NCI-H1105 (cell line): ENCODE measurements around the gene GET3.
"Not testable (repeated sequence)": the region's sequence is repeated elsewhere in the genome, so short reads cannot be mapped to it uniquely, and the experiment has no call there.

Experiments used
- DNase-seq: peaks from one replicate; lab custom pipeline; 2025; lab: John Stamatoyannopoulos, UW

Gene GET3

DNA sequence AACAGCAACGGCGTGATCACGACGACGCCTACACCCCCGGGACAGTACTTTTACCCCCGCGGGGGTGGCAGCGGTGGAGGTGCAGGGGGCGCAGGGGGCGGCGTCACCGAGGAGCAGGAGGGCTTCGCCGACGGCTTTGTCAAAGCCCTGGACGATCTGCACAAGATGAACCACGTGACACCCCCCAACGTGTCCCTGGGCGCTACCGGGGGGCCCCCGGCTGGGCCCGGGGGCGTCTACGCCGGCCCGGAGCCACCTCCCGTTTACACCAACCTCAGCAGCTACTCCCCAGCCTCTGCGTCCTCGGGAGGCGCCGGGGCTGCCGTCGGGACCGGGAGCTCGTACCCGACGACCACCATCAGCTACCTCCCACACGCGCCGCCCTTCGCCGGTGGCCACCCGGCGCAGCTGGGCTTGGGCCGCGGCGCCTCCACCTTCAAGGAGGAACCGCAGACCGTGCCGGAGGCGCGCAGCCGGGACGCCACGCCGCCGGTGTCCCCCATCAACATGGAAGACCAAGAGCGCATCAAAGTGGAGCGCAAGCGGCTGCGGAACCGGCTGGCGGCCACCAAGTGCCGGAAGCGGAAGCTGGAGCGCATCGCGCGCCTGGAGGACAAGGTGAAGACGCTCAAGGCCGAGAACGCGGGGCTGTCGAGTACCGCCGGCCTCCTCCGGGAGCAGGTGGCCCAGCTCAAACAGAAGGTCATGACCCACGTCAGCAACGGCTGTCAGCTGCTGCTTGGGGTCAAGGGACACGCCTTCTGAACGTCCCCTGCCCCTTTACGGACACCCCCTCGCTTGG is 55.0 kb downstream of the GET3 start:
- DNase-seq, result peak; percentile 65

DNA sequence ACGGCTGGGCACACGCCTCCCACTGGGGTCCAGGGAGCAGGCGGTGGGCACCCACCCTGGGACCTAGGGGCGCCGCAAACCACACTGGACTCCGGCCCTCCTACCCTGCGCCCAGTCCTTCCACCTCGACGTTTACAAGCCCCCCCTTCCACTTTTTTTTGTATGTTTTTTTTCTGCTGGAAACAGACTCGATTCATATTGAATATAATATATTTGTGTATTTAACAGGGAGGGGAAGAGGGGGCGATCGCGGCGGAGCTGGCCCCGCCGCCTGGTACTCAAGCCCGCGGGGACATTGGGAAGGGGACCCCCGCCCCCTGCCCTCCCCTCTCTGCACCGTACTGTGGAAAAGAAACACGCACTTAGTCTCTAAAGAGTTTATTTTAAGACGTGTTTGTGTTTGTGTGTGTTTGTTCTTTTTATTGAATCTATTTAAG is 55.6 kb downstream of the GET3 start:
- no peak for DNase-seq

- DNase-seq, result peak; percentile 89
Measured at GRCh38 chr19:12793290-12794195, 56.2 kb downstream of the GET3 start.

- DNase-seq, result no peak
Measured at GRCh38 chr19:12794196-12794941, 57.1 kb downstream of the GET3 start.

DNA sequence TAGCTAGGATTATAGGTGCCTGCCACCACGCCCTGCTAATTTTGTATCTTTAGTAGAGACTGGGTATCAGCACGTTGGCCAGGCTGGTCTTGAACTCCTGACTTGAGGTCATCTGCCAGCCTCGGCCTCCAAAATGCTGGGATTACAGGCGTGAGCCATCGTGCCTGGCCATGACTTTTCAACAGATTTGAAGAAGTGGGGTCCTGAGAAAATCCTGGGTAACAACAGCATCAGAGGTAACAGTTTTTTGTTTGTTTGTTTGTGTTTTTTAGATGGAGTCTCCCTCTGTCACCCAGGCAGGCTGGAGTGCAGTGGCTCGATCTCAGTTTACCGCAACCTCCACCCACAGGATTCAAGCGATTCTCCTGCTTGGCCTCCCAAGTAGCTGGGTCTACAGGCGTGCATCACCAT is 57.7 kb downstream of the GET3 start:
- DNase-seq, result no peak

- peak; percentile 76 for DNase-seq
Measured at GRCh38 chr19:12796146-12797071, 59.1 kb downstream of the GET3 start.

GRCh38 chr19:12797141-12797587 is 59.9 kb downstream of the GET3 start:
- no peak for DNase-seq

DNA sequence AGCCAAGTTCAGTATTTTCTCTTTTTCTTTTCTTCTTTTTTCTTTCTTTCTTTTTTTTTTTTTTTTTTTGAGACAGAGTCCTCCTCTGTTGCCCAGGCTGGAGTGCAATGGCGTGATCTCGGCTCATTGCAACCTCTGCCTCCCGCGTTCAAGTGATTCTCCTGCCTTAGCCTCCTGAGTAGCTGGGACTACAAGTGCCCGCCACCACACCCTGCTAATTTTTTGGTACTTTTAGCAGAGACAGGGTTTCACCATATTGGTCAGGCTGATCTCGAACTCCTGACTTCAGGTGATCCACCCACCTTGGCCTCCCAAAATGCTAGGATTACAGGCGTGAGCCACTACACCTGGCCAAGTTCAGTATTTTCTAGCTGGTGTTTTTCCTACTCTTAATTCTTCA is 60.3 kb downstream of the GET3 start:
- not testable (repeated sequence) for DNase-seq
